RWPE2 (cell line): Measurements from ENCODE around the gene STK11.

ENCODE experiments used
- ATAC-seq: fragments of 200-7000 bp; cut with Tn5 transposase; 3 replicates; pipeline ENCODE4 v1.9.1; 2021; ENCODE audit warnings: low read depth
- DNase-seq: peaks from one replicate; pipeline ENCODE4 v3.0.0-alpha.2; 2020; ENCODE audit warnings: low spot score
- H3K27ac ChIP-seq: fragments of 450-650 bp; 2 replicates; pipeline ENCODE4 v1.5.1; 2017; ENCODE audit warnings: mild to moderate bottlenecking; ENCODE audit not compliant: poor library complexity, severe bottlenecking
- H3K27me3 ChIP-seq: fragments of 250-450 bp; sonication (Bioruptor Pico); 2 replicates; pipeline ENCODE4 v1.5.1; 2021; ENCODE audit warnings: mild to moderate bottlenecking, moderate library complexity; ENCODE audit not compliant: insufficient read depth, poor library complexity, severe bottlenecking
- H3K36me3 ChIP-seq: fragments of 250-450 bp; sonication (Bioruptor Pico); 2 replicates; pipeline ENCODE4 v1.5.1; 2020; ENCODE audit warnings: low read depth, mild to moderate bottlenecking, moderate library complexity
- H3K4me1 ChIP-seq: fragments of 250-450 bp; sonication (Bioruptor Pico); 2 replicates; pipeline ENCODE4 v1.5.1; 2021; ENCODE audit warnings: mild to moderate bottlenecking, moderate library complexity; ENCODE audit not compliant: insufficient read depth, poor library complexity, severe bottlenecking
- H3K4me3 ChIP-seq: fragments of 250-450 bp; sonication (Bioruptor Pico); 2 replicates; pipeline ENCODE4 v1.5.1; 2021; ENCODE audit warnings: mild to moderate bottlenecking, moderate library complexity; ENCODE audit not compliant: severe bottlenecking
- H3K9me3 ChIP-seq: fragments of 250-450 bp; sonication (Bioruptor Pico); 2 replicates; pipeline ENCODE4 v1.5.1; 2021; ENCODE audit warnings: mild to moderate bottlenecking, moderate library complexity; ENCODE audit not compliant: severe bottlenecking
- CTCF ChIP-seq: fragments of 450-650 bp; IDR thresholded peaks from one replicate; pipeline ENCODE4 v1.5.1; 2017; ENCODE audit warnings: mild to moderate bottlenecking, moderate library complexity; ENCODE audit not compliant: poor library complexity, severe bottlenecking

Gene STK11

DNA sequence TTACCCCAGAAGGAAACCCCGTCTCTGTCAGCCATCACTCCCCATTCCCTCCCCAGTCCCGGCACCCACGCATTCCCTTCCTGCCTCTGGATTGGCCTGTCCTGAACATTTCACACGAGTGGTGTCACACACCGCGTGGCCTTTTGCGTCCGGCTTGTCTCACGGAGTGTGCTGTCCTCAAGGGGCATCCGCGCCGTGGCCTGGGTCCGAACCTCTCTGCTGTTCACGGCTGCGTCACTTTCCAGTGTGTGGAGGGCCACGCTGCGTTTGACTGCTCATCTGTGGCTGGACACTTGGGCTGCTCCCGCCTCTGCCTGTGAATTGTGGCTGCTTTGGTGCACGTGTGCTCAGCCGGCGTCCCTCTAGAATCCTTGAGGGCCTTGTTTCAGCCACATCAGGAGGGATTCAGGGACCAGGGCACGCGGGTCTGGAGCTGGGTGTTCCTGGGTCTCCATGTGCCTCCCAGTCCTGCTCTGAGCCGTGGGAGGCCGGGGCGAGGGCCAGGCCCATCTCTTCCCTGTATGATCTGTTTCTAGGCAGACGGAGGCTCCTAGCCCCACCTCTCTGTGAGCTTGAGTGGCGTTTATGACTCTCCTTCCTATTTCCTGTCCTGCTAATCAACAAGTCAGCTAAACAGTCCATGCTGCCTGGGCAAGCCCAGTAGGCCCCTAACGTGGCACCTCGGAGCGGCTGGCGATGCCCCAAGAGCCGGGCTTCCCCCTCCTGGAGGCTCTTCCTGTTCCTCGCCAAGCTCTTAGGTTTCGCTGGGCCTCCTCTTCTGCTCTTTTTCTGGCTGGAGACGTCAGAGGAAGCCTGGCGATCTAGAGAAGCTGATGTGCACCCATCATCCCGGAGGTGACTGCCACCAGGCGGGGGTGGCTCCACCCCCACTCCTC, 8.1 kb downstream of the STK11 start:
- no peaks in the 10 kb centered on the region for H3K27me3 ChIP-seq
- H3K4me1 ChIP-seq, result peaks cover 70% of the 10 kb centered on the region
- H3K36me3 ChIP-seq, result peaks cover 9% of the 10 kb centered on the region
- H3K27ac ChIP-seq, result peak overlapping the region; percentile 93
- no peak for TF ChIP-seq CTCF
- DNase-seq (peak; percentile 81), ATAC-seq (peak; percentile 69)
- no peaks in the 10 kb centered on the region for H3K9me3 ChIP-seq
- H3K4me3 ChIP-seq, result no peak overlapping the region

GRCh38 chr19:1214299-1214861, 8.8 kb downstream of the STK11 start:
- Histone ChIP-seq H3K27ac (peak overlapping the region; percentile 93), H3K4me3 (no peak overlapping the region), H3K27me3 (no peaks in the 10 kb centered on the region), H3K36me3 (peaks cover 7% of the 10 kb centered on the region), H3K9me3 (no peaks in the 10 kb centered on the region), H3K4me1 (peaks cover 62% of the 10 kb centered on the region)
- peak; percentile 24 for DNase-seq
- TF ChIP-seq CTCF, result no peak
- no peak for ATAC-seq

DNA sequence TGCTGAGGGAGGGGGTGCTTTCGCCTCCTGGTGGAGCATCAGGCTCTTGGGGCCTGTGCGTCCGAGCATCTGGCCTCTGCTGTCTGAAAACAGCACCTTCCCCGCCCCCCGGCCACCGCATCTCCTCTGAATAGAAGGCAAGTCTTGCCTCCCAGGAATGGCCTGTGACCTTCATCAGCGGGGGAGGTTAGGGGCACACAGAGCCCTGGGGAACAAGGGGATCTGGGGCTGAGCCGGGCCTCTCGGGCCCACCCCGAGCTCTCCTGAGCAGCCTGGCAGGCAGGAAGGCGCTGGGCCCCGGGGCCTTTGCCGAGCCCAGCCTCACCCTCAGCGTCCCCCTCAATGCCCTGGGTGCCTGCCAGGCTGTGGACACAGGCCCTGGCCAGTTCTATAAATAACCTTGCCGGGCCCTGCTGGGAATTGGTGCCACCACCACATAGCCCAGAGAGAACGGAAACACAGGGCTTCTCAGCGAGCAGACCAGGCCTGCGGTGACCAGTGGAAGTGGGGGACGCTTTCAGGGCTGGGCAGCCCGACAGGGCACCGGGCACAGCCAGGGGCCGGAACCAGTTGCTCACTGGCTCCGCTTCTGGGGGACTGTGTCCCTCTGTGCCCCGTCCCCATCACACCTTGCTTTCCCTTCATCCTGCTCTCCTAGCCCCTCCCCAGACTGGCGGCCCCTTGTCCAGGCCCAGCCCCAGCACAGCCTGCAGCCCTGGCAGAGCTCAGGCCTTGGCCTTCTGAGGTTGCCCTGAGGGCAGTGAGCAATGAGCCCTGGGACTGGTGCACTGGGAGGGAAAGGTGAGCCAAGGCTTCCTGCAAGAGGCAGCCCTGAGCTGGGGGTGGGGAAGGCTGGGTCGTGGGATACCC, 9.5 kb downstream of the STK11 start:
- TF ChIP-seq CTCF, result no peak

GRCh38 chr19:1216756-1217155, 11.2 kb downstream of the STK11 start:
- Histone ChIP-seq H3K27me3 (no peaks in the 10 kb centered on the region), H3K4me1 (peaks cover 42% of the 10 kb centered on the region), H3K27ac (peak overlapping the region; percentile 93), H3K4me3 (no peak overlapping the region), H3K9me3 (no peaks in the 10 kb centered on the region), H3K36me3 (peaks cover 12% of the 10 kb centered on the region; the same call in 1 of the 2 replicates)
- no peak for TF ChIP-seq CTCF
- DNase-seq (no peak), ATAC-seq (no peak)

More for the DNA sequence above, 9.5 kb downstream of the STK11 start:
- 0 out of 2 replicates have a peak, but pooled peaks cover 4% of the 10 kb centered on the region for H3K36me3 ChIP-seq
- ATAC-seq (peak; percentile 43; the same call in 2 of the 3 replicates), DNase-seq (peak; percentile 75)
- no peak overlapping the region for H3K4me3 ChIP-seq
- no peaks in the 10 kb centered on the region for H3K9me3 ChIP-seq
- peak overlapping the region; percentile 93 for H3K27ac ChIP-seq
- no peaks in the 10 kb centered on the region for H3K27me3 ChIP-seq
- peaks cover 55% of the 10 kb centered on the region for H3K4me1 ChIP-seq
